GM13976 (cell line): ENCODE results near the gene ANLN.

Source experiments
- DNase-seq: peaks from one replicate; pipeline ENCODE4 v3.0.0; 2012; ENCODE audit warnings: low spot score
- CTCF ChIP-seq: IDR thresholded peaks from 2 replicates; pipeline ENCODE4 v1.5.1; 2012; ENCODE audit warnings: borderline replicate concordance, mild to moderate bottlenecking; ENCODE audit not compliant: insufficient read depth; ENCODE audit errors: extremely low read depth, missing control alignments, control extremely low read depth
- in situ Hi-C: fragments of 300-500 bp; cut with MboI; formaldehyde crosslinking; loops from one replicate; pipeline ENCODE4 v1.12.0; 2022; ENCODE audit warnings: low sequenced_read_pairs, mixed read lengths, inconsistent platforms; ENCODE audit not compliant: unreplicated experiment

The ANLN gene

GRCh38 chr7:36407636-36408550 is 18.2 kb downstream of the ANLN start:
- no peak for TF ChIP-seq CTCF
- in situ Hi-C loops: no loop called here
- no peak for DNase-seq

GRCh38 chr7:36408589-36408988 is 18.9 kb downstream of the ANLN start:
- DNase-seq: no peak

GRCh38 chr7:36409180-36409579 is 19.5 kb downstream of the ANLN start:
- no peak for TF ChIP-seq CTCF
- no peak for DNase-seq
- in situ Hi-C loops: no loop called here

More at GRCh38 chr7:36408589-36408988, 18.9 kb downstream of the ANLN start:
- in situ Hi-C loops: no loop called here
- no peak for TF ChIP-seq CTCF

GRCh38 chr7:36415144-36415543 is 25.5 kb downstream of the ANLN start:
- in situ Hi-C loops: no loop called here
- DNase-seq: no peak
- no peak for TF ChIP-seq CTCF

GRCh38 chr7:36416251-36416650 is 26.6 kb downstream of the ANLN start:
- TF ChIP-seq CTCF: no peak
- no peak for DNase-seq
- in situ Hi-C loops: no loop called here

- in situ Hi-C loops: no loop called here
- no peak for TF ChIP-seq CTCF
- no peak for DNase-seq
Measured at GRCh38 chr7:36420307-36420706, 30.6 kb downstream of the ANLN start.
